ENCODE results near the gene EEF2. TPM values are rescaled to one million over a fixed set of nuclear protein-coding genes. Genes with fewer than 3 reads are reported as not detected.
"Not testable (repeated sequence)": the region's sequence is repeated elsewhere in the genome, so short reads cannot be mapped to it uniquely, and the experiment has no call there.

Gene EEF2
- total and polyA plus RNA-seq, 2 of the 4 experiments (the other 2 are of a cell fraction): 1,505 to 2,161 TPM

DNA sequence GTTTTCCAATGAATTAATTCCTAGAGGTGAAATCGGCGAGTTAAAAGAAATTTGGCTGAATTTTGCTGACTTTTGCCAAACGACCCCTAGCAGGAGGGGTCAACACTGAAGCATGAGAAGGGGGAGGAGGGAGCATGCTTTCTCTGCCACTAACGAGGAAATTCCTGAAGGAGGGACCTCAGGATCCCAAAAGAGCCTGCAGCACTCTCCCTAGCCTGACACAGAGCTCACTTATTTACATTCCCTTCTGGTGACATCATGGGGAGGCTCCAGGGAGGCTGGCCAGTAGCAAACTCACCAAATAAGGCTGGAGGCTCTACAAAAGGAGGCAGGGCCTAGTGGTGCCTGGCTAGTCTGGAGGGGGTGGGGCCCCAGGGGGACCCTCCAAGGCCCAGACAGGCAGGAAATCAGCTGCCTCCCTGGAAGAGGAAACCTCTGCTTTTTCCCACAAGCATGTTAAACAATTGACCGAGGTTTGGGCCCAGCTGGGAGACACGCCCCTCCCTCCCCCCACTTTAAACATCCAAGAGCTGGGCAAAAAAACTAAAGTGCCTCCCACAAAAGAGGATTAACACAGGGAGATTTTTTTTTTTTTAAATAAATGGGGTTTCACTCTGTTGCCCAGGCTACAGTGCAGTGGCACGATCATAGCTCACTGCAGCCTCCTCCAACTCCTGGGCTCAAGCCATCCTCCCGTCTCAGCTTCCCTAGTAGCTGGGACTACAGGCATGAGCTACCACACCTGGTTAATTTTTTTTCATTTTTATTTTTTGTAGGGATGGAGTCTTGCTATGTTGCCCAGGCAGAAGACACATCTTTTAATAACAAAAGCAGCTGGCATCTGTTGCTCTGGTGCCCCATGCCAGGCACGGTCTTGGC is 16.5 kb downstream of the EEF2 start (continued):
- TF ChIP-seq, protein P1, sequence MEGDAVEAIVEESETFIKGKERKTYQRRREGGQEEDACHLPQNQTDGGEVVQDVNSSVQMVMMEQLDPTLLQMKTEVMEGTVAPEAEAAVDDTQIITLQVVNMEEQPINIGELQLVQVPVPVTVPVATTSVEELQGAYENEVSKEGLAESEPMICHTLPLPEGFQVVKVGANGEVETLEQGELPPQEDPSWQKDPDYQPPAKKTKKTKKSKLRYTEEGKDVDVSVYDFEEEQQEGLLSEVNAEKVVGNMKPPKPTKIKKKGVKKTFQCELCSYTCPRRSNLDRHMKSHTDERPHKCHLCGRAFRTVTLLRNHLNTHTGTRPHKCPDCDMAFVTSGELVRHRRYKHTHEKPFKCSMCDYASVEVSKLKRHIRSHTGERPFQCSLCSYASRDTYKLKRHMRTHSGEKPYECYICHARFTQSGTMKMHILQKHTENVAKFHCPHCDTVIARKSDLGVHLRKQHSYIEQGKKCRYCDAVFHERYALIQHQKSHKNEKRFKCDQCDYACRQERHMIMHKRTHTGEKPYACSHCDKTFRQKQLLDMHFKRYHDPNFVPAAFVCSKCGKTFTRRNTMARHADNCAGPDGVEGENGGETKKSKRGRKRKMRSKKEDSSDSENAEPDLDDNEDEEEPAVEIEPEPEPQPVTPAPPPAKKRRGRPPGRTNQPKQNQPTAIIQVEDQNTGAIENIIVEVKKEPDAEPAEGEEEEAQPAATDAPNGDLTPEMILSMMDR (conservative IDR thresholded peaks at IDR 0.05; ENCODE audit: low read depth, low read length): no peak
- TF ChIP-seq SMC3 (IDR thresholded peaks at IDR 0.05; ENCODE audit: low read depth, low read length) (no peak), RAD21 (IDR thresholded peaks at IDR 0.05; ENCODE audit: low read length) (peak; percentile 17; the same call in 1 of the 2 replicates)

DNA sequence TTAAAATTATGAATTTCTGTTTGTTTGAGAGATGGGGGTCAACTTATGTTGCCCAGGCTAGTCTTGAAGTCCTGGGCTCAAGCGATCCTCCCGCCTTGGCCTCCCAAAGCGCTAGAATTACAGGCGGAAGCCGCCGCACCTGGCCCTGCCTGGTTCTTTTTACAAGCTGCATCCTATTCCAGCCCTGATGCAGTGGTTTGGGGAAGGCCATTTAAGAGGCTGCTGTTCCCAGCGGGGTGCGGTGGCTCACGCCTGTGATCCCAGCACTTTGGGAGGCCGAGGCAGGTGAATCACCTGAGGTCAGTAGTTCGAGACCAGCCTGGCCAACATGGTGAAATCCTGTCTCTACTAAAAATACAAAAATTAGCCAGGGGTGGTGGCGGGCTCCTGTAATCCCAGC is 17.3 kb downstream of the EEF2 start:
- peak overlapping the region; percentile 84; the same call in 1 of the 3 replicates for H2BK15ac ChIP-seq (ENCODE audit: low read depth, low read length)
- H3K36me3 ChIP-seq (ENCODE audit: control insufficient read depth, insufficient read depth, low read length): peaks cover 55% of the 10 kb centered on the region
- ChIA-PET CTCF (interaction anchor here (2.2 kb wide), 1 partner anchor 20 kb away, joined by 8 read pairs; no protein-coding TSS in a partner anchor), POLR2A (ENCODE audit: unreplicated experiment) (interaction anchor here (0.6 to 0.8 kb wide), 2 partner anchors 20 to 172 kb away, joined by 3 to 6 read pairs; no protein-coding TSS in a partner anchor)
- peak overlapping the region; percentile 59; the same call in 1 of the 2 replicates for H3K23ac ChIP-seq (ENCODE audit: low read depth, low read length)
- H3K4me2 ChIP-seq (ENCODE audit: low read depth, low read length); ATAC-seq (ENCODE audit: low read depth); H3K4me1 ChIP-seq (ENCODE audit: control insufficient read depth, insufficient read depth, low read length); H4K5ac ChIP-seq (ENCODE audit: low read depth, low read length); H3K27me3 ChIP-seq (ENCODE audit: control insufficient read depth, insufficient read depth, low read length); dilution Hi-C loops (cut with HindIII; ENCODE audit: low sequenced_read_pairs, unreplicated experiment); H3K9me3 ChIP-seq (ENCODE audit: control insufficient read depth, insufficient read depth, low read length); in situ Hi-C loops (cut with MboI; ENCODE audit: low sequenced_read_pairs); DNase-seq; H3K4me3 ChIP-seq (ENCODE audit: insufficient read depth, low read depth, low read length); H2AK9ac ChIP-seq (replicated peaks; ENCODE audit: low read depth, low read length, poor library complexity); H2AFZ ChIP-seq (replicated peaks; ENCODE audit: low read length, poor library complexity): not testable (repeated sequence)
- WGBS, 2 experiments (ENCODE audit: extremely low coverage in 2 of 2, insufficient read length in 1 of 2): 89% methylated on average over 3 of the region's 12 CpGs; no CpG with 5 or more reads in 1 of the 2 experiments
- 0 out of 2 replicates have a peak, but pooled peaks cover 16% of the 10 kb centered on the region for H3K9me1 ChIP-seq (ENCODE audit: insufficient read depth, low read length)
- peak overlapping the region; percentile 64; the same call in 1 of the 2 replicates for H2BK120ac ChIP-seq (ENCODE audit: low read depth, low read length)
- H3K56ac ChIP-seq (ENCODE audit: extremely low read depth, insufficient read depth, low read length): peak overlapping the region; percentile 68; the same call in 1 of the 2 replicates
- H3K4ac ChIP-seq (ENCODE audit: low read depth, low read length): peak overlapping the region; percentile 64
- peak overlapping the region; percentile 35; the same call in 1 of the 2 replicates for H4K91ac ChIP-seq (ENCODE audit: insufficient read depth, low read depth, low read length)
- H2AK5ac ChIP-seq (ENCODE audit: low read depth, low read length): peak overlapping the region; percentile 77
- peak overlapping the region; percentile 43 for H3K9ac ChIP-seq (ENCODE audit: low read depth, low read length)
- peak overlapping the region; percentile 67 for H3K14ac ChIP-seq (replicated peaks; ENCODE audit: low read depth, low read length)
- H4K20me1 ChIP-seq (ENCODE audit: insufficient read depth, low read length): peaks cover 92% of the 10 kb centered on the region
- peaks cover 5 to 56% of the 10 kb centered on the region in 2 experiments; a peak in 2 of 4 replicates for H3K79me1 ChIP-seq (ENCODE audit: low read depth in 1 of 2, low read length in 2 of 2)
- TSS peak; percentile 37 for BruUV-seq (replicated peaks)
- H2BK5ac ChIP-seq (ENCODE audit: low read depth, low read length, poor library complexity, severe bottlenecking): peak overlapping the region; percentile 76
- H3K18ac ChIP-seq (ENCODE audit: low read depth, low read length): peak overlapping the region; percentile 36; the same call in 1 of the 2 replicates
- H2BK20ac ChIP-seq (ENCODE audit: low read depth, low read length): peak overlapping the region; percentile 72; the same call in 1 of the 2 replicates
- intact Hi-C loops (cut with micrococcal nuclease): loop anchor here (5.0 kb wide), 1 partner anchor 301 kb away; no protein-coding TSS in a partner anchor
- peak overlapping the region; percentile 78 for H3K27ac ChIP-seq (ENCODE audit: insufficient read depth, low read length)
- peak overlapping the region; percentile 12 to 84; a peak in 1 of 4 replicates for H4K8ac ChIP-seq (ENCODE audit: low read depth in 2 of 2, low read length in 2 of 2)
